GM19193 (cell line): ENCODE measurements around the gene ZMAT5.

Experiments used
- POLR2A ChIP-seq: IDR thresholded peaks from 4 replicates; pipeline ENCODE4 v1.6.1; 2011; ENCODE audit not compliant: insufficient read depth, insufficient read length; ENCODE audit errors: extremely low read depth

ZMAT5 gene

DNA sequence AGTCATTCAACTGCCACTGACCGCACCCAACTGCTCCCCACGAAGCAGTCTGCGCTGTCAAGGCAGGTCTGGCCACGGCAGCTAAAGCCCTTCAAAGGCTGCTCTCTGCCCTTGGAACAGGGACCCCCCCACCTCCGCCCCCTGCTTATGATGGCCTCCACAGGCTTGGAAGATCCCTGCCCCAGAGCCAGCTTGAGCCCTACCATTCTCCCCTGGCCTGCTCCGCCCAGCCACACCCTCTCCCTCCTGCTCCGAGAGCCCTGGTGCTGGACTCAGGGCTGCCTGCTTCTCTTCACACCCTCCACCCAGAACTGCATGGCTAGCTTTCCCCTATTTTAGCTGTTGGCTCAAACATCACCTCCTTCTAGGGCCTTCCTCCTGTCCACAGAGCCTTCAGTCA, 19.0 kb downstream of the ZMAT5 start:
- TF ChIP-seq POLR2A, result no peak

DNA sequence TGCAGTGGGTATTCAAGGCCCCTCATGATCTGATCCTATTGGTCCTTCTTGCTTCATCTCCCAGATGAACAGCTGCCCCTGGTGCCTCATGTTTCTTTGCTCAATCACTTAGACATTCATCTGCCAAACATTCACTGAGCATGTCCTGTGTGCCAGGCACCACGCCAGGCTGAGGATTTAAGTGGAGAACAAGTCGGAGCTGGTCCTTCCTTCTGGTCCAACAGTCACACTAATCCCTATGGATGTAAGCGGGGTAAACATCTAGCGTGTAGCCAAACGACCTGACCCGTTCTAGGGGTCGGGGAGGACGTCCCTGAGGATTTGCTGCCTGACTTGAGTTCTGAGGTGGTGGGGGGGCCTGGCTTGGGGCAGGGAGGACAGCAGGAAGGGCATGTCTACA, 21.9 kb downstream of the ZMAT5 start:
- TF ChIP-seq POLR2A, result no peak

DNA sequence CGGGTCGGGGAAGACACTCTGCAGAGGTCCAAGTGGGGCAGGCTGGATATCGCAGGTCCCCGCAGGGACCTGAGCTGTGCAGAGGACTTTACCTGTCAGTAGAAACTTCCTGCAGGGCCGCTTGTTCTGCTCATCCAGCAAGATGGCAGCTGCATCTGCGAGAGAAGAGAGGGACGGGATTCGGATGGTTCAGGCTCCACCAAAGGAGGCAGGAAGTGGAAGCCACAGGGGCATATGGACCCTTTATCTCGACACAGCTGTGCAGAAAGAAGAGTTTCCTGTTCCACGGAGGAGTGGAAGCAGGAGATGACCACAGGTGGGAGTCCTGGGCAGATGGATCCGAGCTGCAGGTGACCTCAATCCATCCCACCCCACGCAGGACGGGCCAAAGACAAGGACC, 24.5 kb downstream of the ZMAT5 start:
- no peak for TF ChIP-seq POLR2A

DNA sequence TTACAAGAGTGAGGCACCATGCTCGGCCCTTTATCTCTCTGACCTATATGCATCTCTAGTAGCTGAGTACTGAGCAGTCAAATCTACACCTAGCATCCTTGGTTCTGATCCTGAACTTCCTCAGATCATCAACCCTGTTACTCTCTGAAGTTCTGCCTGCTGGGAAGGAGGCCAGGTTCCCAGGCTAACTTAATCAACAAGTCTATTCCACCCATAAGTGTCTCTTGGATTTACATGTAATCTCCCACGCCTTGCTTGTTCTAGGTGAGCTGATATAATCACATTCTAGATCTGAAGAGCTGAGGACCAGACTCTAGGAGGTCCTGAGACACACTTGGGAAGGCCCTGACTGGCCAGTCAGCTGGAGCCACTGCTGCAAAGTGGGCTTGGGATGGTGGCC, 24.9 kb downstream of the ZMAT5 start:
- TF ChIP-seq POLR2A, result no peak

DNA sequence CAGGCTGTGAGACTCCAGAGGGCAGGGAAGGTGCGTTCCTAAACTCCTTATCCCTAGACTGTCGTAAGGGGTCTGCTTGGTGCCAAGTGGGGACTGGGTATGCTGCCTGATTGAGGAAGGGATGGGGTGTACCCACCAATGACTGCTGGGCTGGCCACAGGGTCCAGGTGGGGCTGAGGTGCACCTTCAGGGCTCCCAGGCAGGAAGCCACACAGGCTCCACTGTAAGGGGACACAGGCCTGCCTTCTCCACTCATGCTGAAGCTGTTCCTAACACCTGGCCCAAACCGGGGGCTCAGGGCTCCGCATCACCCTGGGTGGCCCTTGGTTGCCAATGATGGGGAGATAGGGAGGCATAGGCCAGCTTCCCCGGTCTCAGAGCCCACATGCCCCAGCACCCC, 26.6 kb downstream of the ZMAT5 start:
- TF ChIP-seq POLR2A, result no peak

DNA sequence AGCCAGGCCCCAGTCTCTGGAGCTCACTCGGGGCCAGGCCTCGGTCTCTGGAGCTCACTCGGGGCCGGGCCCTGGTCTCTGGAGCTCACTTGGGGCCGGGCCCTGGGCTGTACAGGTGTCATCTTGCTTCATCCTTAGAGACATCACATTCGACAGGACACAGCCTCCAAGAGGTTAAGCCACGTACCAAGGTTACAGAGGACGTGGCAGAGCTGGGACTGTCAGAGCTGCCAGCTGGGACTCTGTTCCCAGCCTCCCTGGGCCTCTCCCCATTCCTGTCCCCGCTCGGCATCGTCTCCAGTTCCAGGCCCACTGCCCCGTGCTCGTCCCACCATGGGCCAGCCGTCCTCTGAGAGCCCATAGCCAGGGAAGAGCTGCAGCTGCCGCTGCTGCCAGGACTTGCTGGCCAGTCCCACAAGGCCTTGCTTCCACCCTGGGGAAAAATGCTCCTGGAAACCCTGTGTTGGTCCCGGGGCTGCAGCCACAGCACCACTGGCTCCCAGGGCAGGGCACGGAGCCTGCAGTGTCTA, 27.4 kb downstream of the ZMAT5 start:
- no peak for TF ChIP-seq POLR2A

DNA sequence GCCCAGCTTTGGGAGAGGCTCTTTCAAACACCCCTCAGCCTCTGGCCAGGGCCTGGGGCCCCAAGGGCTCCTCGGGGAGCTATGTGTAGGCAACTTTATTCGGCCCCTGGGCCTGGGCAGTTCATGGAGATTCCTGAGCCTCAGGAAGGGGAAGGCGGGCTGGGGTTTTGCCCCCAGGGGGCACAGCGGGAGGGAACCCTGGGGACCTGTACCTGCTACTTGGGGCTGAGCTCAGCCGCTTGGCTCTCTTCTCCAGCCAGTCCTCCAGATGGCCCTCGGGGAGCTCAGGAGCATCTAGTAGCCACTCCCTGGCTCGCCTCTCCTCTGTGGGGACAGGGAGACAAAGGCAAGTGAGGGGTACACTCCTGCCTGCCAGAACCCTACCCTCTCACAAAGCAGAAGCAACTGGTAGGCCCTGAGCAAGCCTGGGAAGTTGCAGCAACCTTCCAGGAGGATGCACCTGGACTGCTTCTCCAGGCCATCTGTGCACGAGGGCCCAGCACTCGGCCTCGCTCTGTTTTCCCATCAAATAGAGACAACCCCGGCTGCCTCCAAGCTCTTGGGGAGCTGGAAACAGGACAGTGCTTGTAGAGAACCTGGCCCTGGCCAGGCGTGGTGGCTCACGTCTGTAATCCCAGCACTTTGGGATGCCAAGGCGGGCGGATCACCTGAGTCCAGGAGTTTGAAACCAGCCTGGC, 28.5 kb downstream of the ZMAT5 start:
- no peak for TF ChIP-seq POLR2A

DNA sequence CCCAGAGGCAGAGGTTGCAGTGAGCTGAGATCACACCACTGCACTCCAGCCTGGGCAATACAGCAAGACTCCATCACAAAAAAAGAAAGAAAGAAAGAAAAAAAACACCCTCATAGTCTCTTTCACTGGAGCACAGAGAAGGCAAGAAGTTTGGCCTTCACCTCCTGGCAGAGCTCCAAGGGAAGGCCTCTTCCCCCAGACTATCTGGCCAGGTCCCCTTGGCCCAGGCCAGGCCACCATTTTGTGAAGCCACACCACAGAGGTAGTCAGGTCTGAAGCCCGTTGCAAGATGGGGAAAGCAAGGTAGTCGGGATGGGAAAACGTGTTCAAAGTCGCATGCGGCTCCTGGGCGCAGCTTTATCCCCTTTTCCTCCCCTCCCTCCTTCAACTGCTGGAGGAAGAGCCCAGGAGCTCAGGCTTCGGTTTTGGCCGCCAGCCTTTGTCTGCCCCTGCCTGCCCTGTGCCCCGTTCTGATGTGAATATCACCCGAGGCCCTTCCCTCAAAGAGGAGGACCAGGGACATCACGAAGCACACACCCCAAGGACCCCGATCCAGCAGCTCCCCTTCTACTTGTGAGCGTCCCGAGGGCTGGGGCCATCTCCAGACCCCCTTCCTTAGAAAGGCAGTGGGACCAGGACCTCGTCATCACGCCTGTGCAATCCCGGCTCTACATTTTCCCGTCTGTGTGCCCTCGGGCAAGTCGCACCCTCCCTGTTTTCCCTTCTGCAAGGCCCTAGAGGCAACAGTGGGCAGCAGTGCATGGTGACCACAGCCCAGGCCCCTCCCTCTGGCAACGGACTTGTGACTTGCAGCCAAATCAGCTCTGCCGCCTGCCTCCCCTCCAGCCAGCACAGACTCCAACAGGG, 29.3 kb downstream of the ZMAT5 start:
- TF ChIP-seq POLR2A, result no peak

DNA sequence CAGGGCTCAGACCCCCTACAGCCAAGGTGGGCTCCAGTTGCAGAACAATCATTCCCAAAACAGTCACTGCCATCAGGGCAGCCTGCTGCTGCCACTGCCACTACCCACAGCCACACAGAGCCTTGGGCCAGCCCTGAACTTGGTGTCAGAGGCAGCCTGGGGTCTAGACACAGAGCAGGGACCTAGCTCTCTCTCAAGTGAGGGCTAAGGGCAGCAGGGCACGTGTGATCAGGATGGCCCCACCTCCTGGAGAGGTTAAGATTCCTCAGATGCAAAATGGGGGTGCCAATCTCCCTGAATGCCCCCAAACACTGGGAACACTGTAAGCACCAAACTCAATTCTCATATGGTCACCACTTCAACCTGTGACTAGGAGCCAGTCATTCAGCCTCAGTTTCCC, 31.4 kb downstream of the ZMAT5 start:
- no peak for TF ChIP-seq POLR2A

DNA sequence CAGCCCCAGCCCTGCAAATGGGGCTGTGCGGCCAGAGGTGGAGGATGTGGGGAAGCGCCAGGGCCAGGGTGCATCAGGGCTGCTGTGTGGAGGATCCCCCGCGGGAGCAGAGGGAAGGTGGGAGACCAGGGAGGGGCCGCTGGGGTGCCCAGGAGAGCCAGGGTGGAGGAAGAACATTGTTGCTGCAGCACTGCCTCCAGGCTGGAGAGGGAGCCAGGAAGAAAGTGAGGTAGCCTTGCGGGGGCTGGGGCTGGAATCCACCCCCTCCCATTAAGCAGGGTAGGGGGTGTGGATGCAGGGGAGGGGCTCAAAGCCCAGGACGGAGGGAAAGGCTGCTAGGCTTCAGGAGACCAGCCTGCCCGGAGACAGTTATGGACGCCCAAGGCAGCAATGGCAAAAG, 32.0 kb downstream of the ZMAT5 start:
- no peak for TF ChIP-seq POLR2A

DNA sequence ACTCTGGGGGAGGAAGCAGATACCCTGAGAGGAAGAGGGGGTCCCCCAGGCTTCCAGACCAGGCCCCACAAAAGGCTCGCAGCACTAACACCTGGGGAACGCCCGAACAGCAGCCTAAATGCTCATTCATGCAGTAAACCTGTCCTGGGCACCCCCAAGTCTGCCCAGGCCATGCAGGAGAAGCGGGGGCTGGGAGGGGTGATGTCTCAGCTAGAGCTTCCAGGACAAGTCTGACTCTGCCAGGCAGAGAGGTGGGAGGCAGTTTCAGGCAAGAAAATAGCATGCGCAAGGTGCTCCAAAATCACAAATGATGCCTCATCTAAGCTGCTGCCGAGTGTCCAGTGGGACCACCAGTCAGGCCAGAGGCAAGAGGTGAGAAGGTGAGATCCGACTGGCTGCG, 32.4 kb downstream of the ZMAT5 start:
- TF ChIP-seq POLR2A, result no peak

DNA sequence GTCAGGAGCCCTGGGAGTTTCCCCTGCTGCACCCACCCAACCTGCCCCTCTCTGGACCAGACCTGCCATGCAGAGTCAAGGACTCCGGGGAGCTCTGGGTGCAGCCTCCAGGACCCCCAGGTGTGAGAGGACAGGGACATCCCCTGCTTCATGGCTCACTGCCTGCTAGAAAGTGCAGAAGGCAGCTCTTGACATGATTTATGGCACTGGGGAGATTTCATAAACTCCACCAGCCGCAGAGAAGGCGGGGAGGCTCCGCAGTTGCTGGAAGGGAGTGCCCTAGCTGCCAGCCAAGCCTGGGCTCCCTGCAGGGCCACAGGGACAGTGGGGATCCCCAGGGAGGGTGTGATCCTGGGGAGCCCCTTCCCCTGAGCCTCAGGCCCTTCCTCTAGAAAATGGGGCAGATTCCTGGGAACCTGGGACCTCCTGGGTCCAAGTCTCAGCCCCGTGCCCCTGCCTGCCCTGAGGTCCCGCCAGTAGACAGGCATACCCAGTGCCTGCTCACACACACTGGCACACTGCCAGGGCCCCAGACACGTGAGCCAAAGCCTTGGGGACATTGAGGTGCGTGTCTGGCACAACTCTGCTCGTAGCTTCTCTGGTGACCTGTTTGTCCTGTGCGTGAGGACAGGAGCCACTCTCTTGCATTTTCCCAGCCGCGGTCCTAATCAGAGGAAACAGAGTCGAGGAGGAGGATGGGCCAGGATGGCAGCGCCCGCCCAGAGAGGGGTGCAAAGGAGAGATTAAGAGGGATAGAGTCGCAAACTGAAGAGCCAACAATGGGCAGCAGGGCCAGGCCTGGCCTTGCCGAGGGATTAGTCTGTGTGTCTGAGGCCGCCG, 33.2 kb downstream of the ZMAT5 start:
- TF ChIP-seq POLR2A, result no peak

DNA sequence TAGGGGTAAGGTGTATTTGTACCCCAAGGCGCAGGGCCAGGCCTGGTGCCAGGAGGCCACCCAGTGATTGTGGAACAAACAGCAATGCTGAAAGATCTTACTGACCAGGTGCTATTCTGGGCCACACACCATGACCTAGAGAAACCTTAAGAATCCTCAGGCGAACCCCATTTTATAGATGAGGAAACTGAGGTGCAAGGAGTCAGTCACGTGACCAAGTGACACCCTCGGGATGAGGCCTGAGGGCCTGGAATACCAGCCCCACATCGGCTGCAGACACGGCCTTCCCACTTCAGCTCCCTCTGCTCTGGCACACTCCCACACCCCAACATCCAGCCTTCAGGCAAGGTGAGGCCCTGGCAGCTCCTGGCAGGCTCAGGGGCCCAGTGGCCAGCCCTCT, 33.9 kb downstream of the ZMAT5 start:
- no peak for TF ChIP-seq POLR2A

DNA sequence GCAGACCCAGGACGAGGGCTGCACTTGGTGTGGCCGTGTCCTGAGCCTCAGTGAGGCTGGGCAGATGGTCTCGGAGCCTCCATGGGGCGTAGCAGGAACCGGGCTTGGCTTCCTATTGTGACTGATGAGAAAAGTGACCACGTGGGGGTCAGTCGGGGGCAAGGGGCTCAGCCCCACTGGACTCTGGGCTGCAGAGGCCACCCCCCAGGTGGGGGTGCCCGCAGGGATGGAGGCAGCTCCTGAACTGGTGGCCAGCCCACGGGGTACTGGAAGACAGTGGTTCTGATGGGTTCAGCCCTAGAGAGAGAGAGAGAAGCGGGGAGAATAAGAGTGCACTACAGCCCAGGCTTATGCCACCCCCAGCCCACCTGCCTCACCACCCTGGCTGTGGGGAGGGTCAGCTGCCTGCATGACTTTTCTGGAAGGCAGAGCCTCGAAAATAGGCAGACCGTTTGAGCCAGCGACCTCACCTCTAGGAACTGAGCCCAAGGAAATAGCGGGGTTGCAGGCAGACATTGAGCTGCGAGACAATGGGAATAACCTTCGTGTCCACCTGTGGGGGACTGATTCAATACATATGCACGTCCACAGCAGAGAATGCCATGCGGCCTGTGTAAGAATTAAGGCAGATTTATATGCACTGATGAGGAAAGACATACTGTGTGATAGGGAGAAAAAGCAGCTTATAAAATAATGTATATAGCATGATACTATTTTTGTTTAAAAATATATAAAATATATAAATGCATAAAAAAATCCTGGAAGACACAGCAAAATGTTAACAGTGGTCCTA, 35.6 kb downstream of the ZMAT5 start:
- no peak for TF ChIP-seq POLR2A

DNA sequence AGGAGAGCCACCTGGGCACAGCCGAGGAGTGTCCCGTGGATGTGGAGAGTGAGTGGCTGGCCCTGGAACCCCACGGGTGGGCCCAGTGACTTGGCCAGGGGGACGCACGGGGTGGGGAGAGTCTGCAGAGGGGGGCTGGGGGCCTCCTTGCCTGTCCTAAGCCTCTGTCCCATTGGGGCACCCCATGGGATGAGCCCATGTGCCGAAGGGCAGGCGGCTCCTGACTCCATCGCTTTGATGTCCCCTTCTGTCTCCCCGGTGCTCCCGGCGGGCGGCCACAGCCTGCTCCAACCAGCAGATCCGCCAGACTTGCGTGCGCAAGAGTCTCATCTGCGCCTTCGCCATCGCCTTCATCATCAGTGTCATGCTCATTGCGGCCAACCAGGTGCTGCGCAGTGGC, 37.6 kb downstream of the ZMAT5 start:
- no peak for TF ChIP-seq POLR2A

DNA sequence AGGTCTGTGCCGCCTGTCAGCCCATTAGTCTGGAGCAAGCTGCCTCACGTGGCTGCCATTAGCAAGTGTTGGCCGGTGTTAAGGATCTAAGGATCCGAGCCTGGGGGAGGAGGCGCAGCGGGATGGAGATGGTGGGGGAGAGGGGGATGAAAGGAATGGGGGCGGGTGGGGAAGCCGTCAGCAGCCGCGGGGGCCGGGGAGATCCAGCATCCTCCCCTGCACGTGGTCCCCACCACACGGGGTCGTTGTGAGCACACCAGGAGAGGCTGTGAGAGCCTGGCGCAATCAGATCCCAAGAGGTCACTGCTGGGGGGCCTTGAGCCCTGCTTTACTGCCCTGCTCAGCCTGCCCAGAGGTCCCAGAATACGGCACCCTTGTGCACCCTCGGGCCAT, 39.7 kb downstream of the ZMAT5 start:
- TF ChIP-seq POLR2A, result no peak
